GM18511 (cell line): ENCODE data around the gene PXYLP1.

Experiments
- ATAC-seq: cut with Tn5 transposase; IDR thresholded peaks from one replicate; pipeline ENCODE4 v1.9.1; 2021; ENCODE audit warnings: mild to moderate bottlenecking, moderate library complexity; ENCODE audit not compliant: unreplicated experiment

The PXYLP1 gene

DNA sequence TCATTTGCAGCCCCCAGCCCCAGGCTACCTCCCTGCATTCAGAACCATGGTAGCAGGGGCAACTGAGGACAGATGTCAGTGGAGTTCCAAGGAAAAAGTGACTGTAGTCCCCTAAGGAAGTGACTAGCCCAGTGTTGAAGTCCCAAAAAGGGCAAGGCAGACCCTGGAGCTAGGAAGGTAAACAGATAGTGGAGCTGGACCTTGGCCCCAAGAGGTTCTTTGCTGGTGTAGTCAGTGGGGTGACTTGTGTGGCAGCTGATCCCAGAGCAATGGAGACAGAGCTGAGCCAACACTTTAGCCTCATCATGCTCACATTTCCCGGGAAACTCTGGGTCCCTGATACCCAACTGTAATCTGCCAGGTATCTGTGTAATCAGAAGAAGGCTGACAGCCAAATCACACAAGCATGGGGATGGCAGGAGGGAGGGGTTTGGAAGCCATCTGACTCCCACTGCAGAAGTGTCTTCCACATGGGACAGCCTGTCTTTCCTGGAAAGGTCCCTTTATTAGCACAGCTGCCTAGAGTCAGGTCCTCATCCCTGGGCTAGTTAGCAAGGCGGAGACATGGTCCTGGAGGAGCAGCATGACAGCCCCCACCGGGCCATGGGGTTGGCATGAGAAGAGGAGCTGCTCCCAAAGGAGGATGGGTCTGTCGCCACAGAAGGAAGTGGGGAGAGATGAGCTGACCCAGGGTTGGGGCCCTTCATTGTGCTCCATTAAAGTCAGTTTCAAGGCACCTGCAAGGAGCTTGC lies 39.8 kb downstream of the PXYLP1 start:
- no peak for ATAC-seq

DNA sequence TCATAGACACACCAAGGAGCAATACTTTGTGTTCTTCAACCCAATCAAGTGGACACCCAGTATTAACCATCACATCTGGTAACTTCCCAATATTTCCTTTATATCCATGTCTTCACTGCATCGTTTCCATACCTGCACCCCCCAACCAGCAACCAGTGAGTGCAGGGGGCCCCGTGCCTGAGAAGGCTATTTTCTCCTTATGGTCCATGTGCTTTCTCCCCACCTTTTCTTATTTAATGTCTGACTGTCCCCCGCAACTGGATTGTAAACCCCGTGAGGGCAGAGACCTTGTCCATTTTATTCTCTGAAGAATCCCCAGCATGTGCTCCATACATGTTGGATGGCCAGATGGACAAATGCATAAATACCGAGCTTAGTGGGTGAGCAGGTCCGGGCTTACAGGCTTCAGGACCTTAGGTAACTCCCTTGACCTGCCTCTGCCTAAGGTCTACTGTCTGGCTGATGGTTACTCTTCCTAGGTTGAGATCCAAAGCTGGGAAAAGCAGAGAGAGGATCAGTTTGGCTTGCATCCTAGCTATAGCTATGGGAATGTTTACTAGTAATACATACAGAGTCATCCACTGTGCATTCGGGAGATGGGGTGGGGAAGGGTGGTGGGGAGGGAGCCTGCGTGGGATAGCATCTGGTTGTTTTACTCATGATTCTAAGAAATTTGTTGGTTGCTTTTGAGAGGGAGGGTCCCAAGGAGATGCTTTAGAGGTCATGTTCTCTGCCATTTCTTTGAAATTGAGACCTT lies 41.5 kb downstream of the PXYLP1 start:
- ATAC-seq = no peak

DNA sequence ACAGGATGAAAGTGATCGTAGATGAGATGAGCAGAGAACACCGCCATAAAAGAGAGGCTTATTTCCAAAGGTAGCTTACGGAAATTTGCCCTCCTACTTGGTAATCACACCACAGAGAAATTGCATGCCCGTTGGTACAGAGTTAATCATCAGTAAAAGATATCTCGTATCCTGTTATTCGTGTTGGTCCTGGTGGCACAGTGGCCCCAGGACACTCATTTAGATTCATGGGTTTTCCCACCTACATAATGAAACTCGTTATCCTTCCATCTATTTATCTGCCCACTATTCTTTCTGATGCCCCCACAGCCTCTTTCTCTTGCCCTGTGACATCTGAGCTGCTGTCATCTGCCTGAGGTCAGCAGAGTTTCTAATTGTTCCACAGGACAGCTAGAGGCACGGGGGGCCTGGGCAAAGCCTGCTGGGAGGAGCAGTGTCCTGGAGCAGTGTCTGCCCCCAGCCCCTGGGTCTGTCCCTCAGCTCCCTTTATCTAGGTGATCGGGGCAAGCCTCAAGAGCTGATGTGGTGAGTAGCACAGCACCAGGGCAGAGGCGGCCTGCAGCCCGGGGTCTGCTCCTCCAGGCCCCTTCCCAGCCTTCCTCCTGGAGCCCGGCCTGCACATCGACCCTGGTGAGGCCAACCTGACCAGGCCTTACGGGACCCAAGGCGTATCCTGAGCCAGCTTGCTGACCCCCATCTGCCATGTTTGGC lies 42.2 kb downstream of the PXYLP1 start:
- no peak for ATAC-seq

DNA sequence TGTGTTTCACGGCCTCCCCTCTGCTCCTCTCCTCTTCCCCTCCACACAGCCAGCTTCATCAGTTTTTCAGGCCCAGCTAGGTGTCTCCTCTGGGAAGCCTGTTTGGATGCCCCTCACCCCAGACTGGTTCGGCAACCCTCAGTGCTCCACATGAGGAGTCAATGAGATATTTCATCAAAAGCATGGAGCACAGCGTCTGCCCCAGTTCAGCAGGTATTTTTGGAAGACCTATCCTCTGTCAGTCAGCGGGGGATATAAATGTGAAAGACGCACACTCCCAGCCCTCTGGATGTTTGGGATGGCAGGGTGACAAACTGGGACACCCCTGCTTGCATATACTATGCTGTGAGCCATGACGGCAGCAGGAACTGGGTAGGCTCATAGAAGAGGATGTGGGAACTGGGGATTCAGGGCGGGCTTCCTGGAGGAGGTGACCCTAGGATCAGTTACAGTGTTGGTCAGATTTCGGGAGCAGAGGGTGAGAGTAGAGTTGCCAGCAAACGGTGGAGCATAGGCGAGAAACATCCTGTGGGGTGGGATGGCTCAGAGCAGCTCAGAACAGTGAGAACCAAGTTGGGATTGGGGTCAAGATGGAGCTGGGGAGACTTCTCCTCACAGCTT lies 42.9 kb downstream of the PXYLP1 start:
- ATAC-seq = no peak

DNA sequence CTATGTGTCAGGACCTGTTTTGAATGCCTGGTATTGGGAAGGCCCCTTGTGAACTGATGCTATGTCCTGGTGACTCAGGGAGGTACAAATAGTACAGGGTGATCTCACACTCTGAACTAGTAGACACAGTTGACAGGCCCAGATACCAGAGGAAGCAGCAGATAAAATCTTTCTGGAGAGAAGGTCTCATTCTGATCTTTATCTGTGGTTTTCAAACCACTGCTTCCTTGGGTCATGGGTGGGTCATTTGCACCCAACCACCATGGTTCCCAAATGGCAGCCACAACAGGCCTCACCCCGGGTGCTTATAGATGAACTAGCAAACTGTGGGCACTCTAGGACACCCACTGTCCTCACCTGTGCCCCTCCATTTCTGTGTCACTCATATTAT lies 43.4 kb downstream of the PXYLP1 start:
- no peak for ATAC-seq

DNA sequence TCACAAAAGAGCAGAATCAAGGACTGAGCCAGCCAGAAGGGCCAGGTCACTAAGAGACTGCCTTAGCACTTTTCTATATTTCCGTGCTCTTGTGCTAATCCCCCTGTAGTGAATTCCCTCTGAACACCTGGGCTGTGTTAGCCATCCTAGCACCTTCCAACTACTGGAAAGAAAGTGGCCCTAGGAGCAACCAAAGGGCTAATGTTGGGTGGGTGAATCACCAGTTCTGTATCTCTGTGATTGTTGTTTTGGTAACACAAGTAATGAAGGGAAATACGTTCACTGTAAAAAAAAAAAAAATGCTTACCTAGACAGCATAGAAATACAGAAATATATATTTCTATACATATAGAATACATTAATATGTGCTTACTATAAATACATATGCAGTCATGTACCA lies 43.9 kb downstream of the PXYLP1 start:
- ATAC-seq = no peak

DNA sequence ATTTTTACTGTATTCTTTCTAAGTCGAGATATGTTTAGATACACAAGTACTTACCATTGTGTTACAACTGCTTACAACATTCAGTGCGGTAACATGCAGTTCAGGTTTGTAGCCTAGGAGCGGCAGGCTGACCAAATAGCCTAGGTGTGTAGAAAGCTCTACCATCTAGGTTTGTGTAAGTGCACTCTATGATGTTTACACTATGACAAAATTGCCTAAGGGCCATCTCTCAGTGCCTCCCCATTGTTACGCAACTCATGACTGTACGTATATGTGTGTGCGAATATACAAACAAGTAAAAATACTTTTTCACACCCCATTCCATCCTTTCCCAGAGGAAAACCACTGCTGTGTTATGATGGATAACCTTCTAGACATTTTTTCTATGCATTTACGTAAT lies 44.3 kb downstream of the PXYLP1 start:
- ATAC-seq = no peak

DNA sequence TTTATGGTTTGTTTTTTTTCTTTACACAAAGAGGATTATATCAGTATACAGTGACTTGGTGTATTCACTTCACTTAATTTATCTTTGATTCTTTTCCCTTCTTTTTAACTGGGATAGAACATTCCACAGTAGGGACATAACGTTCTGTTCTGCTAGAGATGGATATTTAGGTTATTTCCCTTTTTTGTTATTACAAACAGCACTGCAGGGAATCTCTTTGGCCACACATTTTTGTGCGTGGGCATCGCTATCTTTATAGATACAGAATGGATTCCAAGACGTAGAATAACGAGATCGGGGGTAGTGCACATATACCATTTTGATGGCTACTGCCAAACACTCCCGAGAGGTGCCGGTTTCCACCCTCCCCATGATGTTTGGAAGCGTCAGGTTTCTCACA lies 44.8 kb downstream of the PXYLP1 start:
- no peak for ATAC-seq

DNA sequence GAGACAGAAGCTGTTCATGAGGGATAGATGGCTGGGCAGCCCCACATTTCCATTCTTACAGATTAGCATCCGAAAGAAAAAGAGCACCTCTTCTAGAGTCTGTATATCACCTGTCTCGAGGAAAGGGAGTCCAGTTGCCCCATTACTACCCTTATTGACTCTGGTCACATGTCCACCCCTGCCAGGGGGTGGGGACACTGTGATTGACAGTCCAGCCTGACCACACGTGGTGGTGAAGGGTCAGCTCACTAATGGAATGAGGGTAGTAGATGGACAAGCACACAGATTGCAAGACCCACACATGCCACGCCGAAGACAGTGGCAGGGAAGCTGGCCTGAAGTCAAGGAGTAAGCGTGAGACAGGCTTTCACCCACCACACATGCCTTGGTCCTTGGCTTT lies 45.8 kb downstream of the PXYLP1 start:
- ATAC-seq = no peak

DNA sequence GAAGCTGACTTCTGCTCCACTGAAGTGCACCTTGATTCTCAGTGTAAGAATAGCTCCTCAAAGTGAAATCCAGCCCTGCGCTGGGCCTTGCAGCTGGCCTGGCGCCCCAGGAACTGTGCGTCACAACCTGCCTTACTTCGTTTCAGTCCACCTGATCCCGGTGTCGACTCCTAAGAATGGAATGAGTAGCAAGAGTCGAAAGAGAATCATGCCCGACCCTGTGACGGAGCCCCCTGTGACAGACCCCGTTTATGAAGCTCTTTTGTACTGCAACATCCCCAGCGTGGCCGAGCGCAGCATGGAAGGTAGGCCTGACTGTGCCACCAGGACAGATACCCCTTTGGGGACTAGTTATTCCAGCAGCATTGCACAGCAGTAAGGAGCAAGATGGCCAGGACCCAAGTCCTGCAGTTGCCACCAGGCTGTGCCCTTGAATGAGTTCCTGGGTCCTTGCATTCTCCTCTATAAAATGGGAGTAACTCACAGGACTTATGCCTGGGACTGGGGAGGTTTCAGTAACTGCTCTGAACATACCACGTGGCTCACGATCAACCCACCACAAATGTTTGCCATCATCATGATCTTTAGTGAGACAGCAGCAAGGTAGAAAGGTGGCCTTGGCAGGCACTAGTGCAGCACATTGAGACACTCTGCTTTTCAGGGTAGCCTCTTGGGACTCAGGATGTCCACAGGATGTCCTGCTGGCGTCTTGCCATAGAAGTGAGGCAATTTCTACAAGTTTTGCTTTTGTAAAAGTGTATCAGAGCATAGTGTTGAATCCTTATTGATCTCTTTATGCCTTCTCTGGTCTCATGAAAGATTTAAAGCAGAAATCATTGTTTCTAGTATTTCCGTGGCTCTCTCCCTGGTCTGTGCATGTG lies 46.8 kb downstream of the PXYLP1 start:
- no peak for ATAC-seq

DNA sequence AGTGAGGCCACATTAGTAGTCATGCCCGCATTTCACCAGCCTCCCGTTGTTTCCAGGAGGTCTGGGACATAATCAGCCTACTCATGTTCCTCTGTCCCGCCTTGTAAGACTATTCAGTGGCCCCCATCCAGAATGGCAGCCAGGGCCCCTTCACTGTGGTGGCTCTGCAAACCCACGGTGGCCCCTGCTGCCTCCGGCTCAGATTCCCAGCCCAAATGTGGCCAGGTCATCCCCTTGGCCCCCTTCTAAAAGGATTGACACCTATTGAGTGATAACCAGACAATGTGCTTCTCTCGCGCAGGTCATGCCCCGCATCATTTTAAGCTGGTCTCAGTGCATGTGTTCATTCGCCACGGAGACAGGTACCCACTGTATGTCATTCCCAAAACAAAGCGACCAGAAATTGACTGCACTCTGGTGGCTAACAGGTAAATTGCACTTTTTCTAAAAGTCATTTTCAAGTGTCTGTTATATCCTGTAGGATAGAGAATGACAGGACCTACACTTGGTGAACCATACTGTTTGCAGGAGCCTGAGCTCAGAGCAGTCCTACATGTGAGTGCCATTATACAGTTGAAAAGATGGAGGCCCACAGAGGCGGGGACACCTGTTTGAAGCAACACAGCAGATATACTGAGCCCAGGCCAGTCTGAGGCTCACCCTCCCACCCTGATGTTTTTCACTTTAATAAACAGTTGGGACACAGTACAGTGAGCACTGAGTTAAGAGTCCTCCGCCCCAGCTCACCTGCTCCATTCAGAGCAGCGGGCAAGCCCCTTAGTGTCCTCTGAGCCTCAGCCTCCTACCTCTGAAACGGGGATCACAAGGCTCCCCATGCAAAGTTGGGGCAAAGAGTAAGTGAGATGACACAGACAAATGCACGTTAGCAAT lies 47.7 kb downstream of the PXYLP1 start:
- ATAC-seq = peak; percentile 54

DNA sequence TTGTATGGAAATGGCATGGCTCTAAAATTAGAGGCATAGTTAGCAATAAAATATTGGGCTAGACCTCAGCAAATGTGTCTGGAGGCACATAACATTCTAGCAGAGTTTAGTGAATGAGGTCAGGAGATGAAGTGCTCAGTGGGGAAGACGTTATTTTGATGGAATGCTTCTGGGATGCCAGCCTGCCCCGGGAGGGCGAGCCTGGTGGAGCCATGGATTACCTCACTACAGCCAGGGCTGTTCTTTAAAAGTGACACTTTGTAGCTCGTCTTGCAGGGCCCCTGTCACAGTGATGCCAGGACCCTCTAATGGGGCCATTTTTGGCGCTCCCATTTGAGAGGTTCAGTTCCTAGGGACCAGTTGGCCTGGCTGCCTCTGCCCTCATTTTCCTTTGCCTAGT lies 48.5 kb downstream of the PXYLP1 start:
- no peak for ATAC-seq

DNA sequence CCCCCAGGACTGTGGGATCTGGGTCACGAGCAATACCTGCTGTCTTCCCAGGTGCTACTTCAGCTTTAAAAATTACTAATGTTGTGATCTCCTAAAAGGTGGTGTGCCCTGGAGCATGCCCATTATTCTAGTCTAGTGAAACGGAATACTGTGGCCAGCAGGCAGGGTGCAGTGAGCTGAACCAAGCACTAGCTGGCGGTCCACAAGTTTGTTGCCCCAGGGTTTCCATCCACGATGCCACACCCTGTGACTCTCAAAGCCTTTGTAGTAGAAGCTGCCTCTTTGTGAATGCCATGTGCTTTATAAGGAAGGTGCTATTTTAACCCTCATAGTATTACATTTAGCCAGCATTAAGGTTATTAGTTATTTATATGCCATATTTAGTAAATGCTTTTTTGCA lies 49.1 kb downstream of the PXYLP1 start:
- no peak for ATAC-seq

DNA sequence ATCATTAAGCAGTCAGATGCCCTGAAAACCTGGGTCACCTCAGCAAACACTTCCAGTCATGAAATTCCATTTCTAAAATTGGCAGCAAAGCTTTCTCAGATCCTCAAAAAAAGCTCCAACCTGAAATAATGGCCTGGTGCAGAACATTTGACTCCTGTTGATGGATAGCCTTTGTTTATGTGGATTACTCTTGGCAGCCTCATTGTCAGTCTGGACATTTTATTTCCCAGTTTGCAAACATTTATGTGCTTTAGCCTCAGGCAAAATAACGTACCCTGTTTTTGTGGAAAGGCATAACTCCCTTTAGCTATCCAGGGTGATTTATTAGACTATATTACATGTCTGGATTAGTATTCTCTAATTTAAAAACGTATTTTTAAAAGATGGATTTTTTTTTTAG lies 53.9 kb downstream of the PXYLP1 start:
- ATAC-seq = no peak

DNA sequence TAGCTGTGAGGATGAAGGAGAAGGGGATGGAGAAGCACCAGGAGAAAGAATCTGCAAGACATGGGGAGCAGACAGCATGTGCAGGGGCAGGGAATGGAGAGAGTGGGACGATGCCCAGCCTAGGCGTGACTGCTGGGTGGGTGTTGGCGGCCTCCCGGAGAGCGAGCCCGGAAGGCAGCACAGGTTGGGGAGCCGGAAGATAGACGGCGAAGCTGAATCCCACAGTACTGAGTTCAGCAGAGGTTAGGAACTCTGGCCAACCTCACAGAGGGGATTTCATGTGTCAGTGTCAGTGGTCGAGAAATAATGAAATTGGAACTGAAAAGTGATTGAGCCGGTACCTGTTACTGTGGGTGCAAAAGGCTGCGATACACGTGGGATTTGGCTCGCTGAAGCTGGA lies 55.2 kb downstream of the PXYLP1 start:
- ATAC-seq = no peak

DNA sequence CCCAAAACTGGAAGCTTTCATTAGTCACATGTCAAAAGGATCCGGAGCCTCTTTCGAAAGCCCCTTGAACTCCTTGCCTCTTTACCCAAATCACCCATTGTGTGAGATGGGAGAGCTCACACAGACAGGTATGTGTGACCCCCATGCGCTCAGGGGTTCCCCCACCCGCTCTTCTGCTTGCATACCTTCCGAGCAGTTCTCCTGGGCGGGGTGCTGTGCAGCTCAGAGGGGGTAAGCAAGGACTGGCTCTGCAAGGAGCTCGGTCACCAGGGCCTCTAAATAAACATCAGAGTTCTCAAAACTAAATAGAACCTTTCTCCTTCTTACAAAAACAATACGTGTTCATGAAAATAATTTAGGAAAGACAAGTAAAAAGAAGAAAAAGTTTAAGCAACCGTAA lies 55.7 kb downstream of the PXYLP1 start:
- ATAC-seq = no peak

DNA sequence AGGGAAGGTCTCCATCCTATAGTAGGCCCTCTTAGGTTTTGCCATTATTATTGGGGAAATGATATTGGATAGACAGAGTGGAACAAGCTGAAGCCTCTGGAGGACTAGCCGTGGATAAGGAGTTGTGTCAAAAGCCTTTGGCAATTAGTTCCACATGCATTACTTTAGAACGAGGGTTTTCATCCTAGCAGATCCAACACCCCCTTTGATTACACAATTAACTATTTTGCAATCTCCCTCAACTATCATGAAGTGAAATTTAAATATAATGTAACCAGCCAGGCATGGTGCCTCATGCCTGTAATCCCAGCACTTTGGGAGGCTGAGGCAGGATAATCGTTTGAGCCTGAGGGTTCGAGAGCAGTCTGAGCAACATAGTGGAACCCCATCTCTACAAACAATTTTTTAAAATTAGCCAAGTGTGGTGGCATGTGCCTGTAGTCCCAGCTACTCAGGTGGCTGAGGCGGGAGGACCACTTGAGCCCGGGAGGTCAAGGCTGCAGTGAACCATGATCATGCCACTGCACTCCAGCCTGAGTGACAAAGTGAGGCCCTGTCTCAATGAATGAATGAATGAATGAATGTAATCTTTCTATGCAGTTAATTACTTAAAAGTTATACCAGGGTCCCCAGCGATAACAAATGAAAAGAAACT lies 56.8 kb downstream of the PXYLP1 start:
- ATAC-seq = no peak

DNA sequence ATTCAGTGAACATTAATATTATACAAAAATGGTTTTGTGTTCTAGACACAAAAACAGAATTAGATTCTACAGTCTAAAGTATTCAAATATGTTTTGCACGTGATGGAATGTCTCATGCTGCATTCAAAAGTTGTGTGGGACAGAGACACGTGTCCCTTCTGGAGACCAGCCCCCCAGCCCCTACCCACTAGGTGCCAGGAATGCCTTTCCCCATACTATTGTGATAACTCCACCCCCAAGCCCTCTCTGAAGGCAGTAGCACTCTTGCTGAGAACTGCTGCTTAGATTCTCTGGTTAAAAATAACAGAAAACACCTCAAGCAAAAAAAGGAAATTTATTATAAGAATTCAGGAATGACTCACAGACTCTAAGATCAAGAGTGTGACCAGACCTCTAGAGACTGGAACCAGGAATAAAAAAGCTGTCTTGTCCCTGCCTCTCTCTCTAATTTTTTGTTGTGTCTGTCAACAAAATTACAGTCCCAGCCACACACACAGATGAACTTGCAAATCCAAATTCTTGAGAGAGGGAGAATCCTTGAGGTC lies 57.7 kb downstream of the PXYLP1 start:
- no peak for ATAC-seq
